K562 (cell line): Measurements from ENCODE around the gene ARID4B. TPM values are rescaled to one million over a fixed set of nuclear protein-coding genes. Genes with fewer than 3 reads are reported as not detected.
A peak's percentile ranks its signal among the peaks of the same experiment; 100 is the strongest.

Experiments used
- ADNP ChIP-seq: fragments of 200-800 bp; sonication (Bioruptor generic); IDR thresholded peaks from 2 replicates; pipeline ENCODE4 v1.6.1; 2016; ENCODE audit warnings: missing genetic modification characterization, missing compliant biosample characterization
- BMI1 ChIP-seq: fragments of 150-350 bp; IDR thresholded peaks from 2 replicates; pipeline ENCODE4 v1.6.1; 2014; ENCODE audit warnings: low read length
- BRD4 ChIP-seq: fragments of 200-600 bp; sonication (generic); IDR thresholded peaks from 2 replicates; pipeline ENCODE4 v1.6.1; 2017; ENCODE audit warnings: inconsistent platforms
- KLF1 ChIP-seq: fragments of 450-650 bp; IDR thresholded peaks from 2 replicates; pipeline ENCODE4 v1.6.1; 2016; ENCODE audit warnings: missing genetic modification characterization, missing compliant biosample characterization
- RBM14 ChIP-seq: fragments of 200-400 bp; formaldehyde crosslinking; IDR thresholded peaks from 2 replicates; pipeline ENCODE4 v1.6.1; 2018; ENCODE audit warnings: low read depth, mild to moderate bottlenecking, low read length, moderate library complexity, borderline replicate concordance; ENCODE audit not compliant: insufficient read depth
- SMAD3 ChIP-seq: fragments of 450-650 bp; formaldehyde crosslinking; conservative IDR thresholded peaks from 2 replicates; pipeline ENCODE4 v1.4.0; 2020; ENCODE audit warnings: mild to moderate bottlenecking
- ZNF507 ChIP-seq: conservative IDR thresholded peaks from 2 replicates; pipeline ENCODE4 v1.6.1; 2017; ENCODE audit warnings: missing genetic modification characterization, missing compliant biosample characterization
- ZNF778 ChIP-seq: fragments of 450-650 bp; formaldehyde crosslinking; IDR thresholded peaks from 2 replicates; pipeline ENCODE4 v1.4.0; 2020; ENCODE audit warnings: mild to moderate bottlenecking, moderate library complexity
- polyA plus RNA-seq, 8 experiments: library from polyadenylated mRNA; depleted of rRNA in 4 of 8; stranded (reverse) in 5 of 8; unstranded in 3 of 8; fragments of >200 nt; fragmentation: Nextera tagmentation in 2 of 8; fragmentation: Illumina TruSeq in 1 of 8; extraction: Ambion mirVana in 2 of 8; extraction: Trizol in 1 of 8; gene quantifications; 2 replicates each; pipeline versions ENCODE4 v1.2.1 to v1.2.3, GENCODE V29; 2011 to 2014; ENCODE audit warnings: inconsistent platforms in 1 of 8, missing spikeins in 1 of 8
- total RNA-seq, 7 experiments: library from RNA; depleted of rRNA in 6 of 7; stranded (reverse); fragments of >200 nt in 6 of 7; fragmentation: Illumina TruSeq in 2 of 7; extraction: Trizol in 2 of 7; gene quantifications; 2 replicates each; pipeline versions ENCODE4 v1.2.1 to v1.2.3, GENCODE V29; 2011 to 2021; ENCODE audit warnings: low replicate concordance in 1 of 7
- TF ChIP-seq, protein P1 (sequence below), 2 experiments: fragments of 450-650 bp; formaldehyde crosslinking in 1 of 2; IDR thresholded peaks; 2 replicates each; pipeline versions ENCODE4 v1.4.0 to v1.6.1; 2014 to 2020; ENCODE audit warnings: mild to moderate bottlenecking in 2 of 2, borderline replicate concordance in 1 of 2, low read depth in 1 of 2
- TF ChIP-seq, protein P2 (sequence below): fragments of 250-450 bp; sonication (Bioruptor Pico); IDR thresholded peaks from 2 replicates; pipeline ENCODE4 v1.8.0; 2022; ENCODE audit warnings: moderate library complexity, mild to moderate bottlenecking, inconsistent platforms
- TF ChIP-seq, protein P3 (sequence below): sonication (generic); formaldehyde crosslinking; IDR thresholded peaks from 2 replicates; pipeline ENCODE4 v1.8.1; 2023; ENCODE audit warnings: mild to moderate bottlenecking, missing genetic modification reagents

The ARID4B gene
- total and polyA plus RNA-seq, 9 of the 15 experiments (the other 6 are each of a cell fraction or from before 2014, with no cell fraction given): 8.4 to 38.9 (median 18.5) TPM

DNA sequence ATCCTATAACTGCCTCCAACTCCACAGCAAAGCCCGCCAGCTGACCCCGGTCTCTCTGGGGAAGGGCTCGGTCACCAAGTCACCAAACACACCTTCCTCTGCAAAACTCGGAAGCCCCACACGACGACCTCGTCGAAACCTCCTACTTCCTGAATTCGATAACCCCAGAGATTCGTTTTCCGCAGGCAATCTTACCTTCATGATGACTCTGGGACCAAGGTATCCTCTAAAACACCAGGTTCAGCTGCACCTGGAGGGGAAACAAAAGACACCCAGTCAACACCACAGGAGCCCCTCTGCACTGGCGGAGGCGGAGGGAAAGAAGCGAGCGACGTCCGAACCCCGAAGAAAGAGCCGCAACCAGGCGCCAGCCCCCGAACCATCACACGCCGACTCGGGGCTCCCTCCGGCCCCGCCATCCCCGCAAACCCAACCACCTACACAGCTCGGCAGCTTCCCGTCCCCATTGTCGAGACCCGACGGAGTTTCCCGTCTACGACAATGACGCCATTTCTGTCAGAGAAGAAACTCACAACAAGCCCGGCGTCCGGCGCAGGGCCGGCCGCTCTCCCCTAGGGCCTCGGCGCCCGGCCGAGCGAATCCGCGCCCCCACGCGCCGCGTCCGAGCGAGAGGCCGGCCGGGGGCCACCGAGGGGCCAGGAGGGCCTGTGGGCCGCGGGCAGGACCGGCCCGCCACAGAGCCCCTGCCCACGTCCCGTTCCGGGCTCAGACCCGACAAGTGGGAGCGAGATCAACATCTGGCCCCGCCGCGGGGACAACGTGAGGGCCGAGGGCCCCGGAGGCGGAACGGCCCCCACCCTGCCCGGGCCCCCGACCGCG, 1.0 kb downstream of the ARID4B start (continued):
- TF ChIP-seq, protein P1, sequence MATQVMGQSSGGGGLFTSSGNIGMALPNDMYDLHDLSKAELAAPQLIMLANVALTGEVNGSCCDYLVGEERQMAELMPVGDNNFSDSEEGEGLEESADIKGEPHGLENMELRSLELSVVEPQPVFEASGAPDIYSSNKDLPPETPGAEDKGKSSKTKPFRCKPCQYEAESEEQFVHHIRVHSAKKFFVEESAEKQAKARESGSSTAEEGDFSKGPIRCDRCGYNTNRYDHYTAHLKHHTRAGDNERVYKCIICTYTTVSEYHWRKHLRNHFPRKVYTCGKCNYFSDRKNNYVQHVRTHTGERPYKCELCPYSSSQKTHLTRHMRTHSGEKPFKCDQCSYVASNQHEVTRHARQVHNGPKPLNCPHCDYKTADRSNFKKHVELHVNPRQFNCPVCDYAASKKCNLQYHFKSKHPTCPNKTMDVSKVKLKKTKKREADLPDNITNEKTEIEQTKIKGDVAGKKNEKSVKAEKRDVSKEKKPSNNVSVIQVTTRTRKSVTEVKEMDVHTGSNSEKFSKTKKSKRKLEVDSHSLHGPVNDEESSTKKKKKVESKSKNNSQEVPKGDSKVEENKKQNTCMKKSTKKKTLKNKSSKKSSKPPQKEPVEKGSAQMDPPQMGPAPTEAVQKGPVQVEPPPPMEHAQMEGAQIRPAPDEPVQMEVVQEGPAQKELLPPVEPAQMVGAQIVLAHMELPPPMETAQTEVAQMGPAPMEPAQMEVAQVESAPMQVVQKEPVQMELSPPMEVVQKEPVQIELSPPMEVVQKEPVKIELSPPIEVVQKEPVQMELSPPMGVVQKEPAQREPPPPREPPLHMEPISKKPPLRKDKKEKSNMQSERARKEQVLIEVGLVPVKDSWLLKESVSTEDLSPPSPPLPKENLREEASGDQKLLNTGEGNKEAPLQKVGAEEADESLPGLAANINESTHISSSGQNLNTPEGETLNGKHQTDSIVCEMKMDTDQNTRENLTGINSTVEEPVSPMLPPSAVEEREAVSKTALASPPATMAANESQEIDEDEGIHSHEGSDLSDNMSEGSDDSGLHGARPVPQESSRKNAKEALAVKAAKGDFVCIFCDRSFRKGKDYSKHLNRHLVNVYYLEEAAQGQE (IDR thresholded peaks at IDR 0.05; ENCODE audit: borderline replicate concordance): 0 out of 2 replicates have a peak, but pooled peaks have one; percentile 1
- TF ChIP-seq, protein P1 (CRISPR knock-in tag; IDR thresholded peaks at IDR 0.05; ENCODE audit: low read depth): no peak
- no peak for TF ChIP-seq ZNF507 (tag)
- TF ChIP-seq SMAD3 (CRISPR knock-in tag): no peak
- TF ChIP-seq BRD4: no peak
- TF ChIP-seq, protein P2, sequence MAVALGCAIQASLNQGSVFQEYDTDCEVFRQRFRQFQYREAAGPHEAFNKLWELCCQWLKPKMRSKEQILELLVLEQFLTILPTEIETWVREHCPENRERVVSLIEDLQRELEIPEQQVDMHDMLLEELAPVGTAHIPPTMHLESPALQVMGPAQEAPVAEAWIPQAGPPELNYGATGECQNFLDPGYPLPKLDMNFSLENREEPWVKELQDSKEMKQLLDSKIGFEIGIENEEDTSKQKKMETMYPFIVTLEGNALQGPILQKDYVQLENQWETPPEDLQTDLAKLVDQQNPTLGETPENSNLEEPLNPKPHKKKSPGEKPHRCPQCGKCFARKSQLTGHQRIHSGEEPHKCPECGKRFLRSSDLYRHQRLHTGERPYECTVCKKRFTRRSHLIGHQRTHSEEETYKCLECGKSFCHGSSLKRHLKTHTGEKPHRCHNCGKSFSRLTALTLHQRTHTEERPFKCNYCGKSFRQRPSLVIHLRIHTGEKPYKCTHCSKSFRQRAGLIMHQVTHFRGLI: no peak
- no peak for TF ChIP-seq RBM14
- TF ChIP-seq ZNF778 (CRISPR knock-in tag): no peak
- no peak for TF ChIP-seq BMI1
- no peak for TF ChIP-seq ADNP (tag)
- TF ChIP-seq, protein P3, sequence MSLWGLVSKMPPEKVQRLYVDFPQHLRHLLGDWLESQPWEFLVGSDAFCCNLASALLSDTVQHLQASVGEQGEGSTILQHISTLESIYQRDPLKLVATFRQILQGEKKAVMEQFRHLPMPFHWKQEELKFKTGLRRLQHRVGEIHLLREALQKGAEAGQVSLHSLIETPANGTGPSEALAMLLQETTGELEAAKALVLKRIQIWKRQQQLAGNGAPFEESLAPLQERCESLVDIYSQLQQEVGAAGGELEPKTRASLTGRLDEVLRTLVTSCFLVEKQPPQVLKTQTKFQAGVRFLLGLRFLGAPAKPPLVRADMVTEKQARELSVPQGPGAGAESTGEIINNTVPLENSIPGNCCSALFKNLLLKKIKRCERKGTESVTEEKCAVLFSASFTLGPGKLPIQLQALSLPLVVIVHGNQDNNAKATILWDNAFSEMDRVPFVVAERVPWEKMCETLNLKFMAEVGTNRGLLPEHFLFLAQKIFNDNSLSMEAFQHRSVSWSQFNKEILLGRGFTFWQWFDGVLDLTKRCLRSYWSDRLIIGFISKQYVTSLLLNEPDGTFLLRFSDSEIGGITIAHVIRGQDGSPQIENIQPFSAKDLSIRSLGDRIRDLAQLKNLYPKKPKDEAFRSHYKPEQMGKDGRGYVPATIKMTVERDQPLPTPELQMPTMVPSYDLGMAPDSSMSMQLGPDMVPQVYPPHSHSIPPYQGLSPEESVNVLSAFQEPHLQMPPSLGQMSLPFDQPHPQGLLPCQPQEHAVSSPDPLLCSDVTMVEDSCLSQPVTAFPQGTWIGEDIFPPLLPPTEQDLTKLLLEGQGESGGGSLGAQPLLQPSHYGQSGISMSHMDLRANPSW (CRISPR knock-in tag): no peak
- no peak for TF ChIP-seq KLF1 (tag)
